ENCODE results near the gene FKBP6.
"Not testable (repeated sequence)": the region's sequence is repeated elsewhere in the genome, so short reads cannot be mapped to it uniquely, and the experiment has no call there.

FKBP6 gene

DNA sequence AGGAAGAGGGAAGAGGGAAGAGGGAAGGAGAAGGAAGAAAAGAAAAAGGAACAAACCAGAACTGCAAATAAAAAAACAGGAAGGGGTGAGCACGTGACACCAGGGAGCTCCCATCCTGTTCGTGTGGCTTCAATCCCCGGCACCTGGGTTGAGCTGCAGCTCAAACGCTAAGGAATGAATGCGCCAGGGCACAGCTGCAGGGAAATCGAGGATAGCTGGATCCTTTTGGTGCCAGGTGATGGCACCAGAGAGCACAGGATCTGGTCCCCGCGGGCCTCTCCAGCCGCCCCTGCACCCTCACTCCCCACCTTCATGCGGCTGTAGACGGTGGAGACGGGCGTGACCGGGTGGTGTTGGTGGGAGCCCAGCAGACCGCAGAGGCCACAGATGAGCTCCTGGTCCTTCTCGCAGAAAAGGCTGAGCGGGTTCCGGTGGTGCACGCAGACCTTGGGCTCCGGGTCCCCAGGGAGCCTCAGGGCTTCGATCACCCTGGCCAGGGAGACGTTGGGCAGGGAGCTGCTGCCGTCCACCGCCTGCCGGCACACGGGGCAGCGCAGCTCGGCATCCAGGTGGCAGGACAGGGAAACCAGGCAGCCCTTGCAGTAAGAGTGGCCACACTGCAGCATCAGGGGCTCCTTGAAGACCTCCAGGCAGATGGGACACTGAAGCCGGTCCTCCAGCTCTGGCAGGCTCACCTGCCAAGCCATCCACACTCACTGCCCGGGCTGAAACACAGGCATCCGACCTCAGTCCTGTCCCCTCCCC is 3.7 kb upstream of the FKBP6 start:
- DNase-seq (ENCODE audit: low spot score) = peak; percentile 27

DNA sequence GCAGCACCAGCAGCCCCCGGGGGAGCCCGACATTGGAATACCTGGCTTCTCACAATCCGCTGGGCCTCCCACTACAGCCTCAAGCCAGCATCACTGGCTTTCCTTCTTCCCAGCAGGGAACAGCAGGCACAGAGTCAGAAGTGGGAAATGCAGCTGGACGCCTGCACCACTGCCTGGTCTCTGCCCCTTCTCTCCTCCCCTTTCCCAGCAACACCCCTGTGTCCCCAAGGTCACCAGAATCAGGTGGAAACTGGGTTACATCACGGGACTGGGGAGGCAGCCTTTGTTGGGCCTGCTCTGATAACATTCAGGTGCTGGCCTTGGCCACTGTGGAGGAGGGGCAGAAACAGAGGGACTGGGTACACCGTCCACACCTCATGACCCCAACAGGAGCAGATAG is 2.5 kb upstream of the FKBP6 start:
- not testable (repeated sequence) for DNase-seq (ENCODE audit: low spot score)

GRCh38 chr7:73327449-73327848 is 512 bp upstream of the FKBP6 start:
- not testable (repeated sequence) for DNase-seq (ENCODE audit: low spot score)

DNA sequence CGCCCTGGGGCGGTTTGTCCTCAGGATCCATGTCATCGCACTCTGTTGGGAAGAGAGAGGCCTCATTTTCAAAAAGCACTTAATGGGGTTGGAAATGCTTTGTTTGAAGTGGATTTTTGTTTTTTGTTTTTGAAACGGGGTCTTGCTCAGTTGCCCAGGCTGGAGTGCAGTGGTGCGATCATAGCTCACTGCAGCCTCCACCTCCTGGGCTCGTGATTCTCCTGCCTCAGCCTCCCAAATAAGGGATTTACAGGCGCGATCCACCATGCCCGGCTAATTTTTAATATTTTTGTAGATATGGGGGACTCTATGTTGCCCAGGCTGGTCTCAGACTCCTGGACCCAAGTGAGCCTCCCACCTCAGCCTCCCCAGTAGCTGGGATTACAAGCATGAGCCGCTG is 735 bp downstream of the FKBP6 start:
- DNase-seq (ENCODE audit: low spot score) = no peak

DNA sequence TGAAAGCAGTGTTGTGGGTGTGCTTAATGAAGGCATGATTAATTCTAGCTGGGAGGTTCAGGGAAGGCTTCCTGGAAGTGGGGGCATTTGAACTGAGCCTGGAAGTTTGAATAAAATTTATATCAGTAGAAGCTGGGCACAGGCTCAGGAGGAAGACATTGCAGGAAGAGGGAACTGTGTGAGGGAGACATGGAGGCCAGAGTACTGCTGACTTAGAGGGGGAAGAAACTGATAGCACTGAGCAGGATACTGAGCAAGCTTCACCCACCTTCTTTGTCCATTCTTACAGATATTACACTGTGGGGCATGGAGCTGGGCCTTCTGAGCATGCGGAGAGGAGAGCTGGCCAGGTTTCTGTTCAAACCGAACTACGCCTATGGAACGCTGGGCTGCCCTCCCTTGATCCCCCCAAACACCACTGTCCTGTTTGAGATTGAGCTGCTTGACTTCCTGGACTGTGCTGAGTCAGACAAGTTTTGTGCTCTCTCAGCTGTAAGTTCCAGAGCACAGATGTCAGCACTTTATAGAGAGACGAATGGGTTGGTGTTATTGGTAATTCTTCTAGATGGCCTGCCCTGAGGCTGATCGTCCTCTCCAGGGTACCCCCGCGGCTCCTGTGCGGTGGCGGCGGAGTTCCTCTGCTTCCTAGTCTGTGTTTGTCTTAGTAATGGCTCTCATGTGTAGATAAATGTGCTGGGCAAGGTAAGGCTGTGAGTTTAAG is 2.1 kb downstream of the FKBP6 start:
- DNase-seq (ENCODE audit: low spot score) = no peak

DNA sequence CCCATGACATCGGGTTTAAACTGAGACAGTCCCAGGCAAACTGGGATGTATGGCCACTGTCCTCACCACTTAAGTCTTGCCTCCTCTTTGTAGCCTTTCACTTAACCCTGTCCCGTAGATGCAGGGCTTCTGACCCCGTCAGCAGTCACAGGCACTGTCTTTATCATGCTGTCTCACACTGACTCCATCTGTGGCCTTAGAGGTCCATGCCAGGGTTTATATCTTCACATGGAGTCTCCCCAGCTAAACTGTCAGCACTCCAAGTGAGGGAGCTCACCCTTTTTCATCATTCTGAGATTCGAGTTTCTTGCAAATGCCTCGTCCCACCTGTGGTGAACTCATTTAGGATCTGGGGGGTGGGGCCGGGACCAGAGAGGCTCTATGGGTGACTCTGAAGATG is 2.8 kb downstream of the FKBP6 start:
- DNase-seq (ENCODE audit: low spot score) = no peak

DNA sequence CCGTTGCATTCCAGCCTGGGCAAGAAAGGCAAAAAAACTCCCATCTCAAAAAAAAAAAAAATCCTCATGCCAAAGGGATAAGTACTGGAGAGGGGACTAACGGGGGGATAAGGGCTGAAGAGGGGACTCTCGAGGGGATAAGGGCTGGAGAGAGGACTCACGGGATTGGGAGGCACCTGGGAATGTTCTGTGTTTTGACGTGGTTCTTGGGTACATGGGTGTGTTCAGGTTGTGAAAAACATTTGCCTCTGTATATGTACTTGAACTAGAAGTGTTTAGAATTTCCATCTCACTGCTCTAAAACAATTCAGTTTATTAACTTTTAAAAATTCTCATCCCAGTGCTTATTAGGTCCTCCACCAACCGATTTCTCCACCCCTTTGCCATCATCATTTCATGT is 4.5 kb downstream of the FKBP6 start:
- DNase-seq (ENCODE audit: low spot score) = no peak

DNA sequence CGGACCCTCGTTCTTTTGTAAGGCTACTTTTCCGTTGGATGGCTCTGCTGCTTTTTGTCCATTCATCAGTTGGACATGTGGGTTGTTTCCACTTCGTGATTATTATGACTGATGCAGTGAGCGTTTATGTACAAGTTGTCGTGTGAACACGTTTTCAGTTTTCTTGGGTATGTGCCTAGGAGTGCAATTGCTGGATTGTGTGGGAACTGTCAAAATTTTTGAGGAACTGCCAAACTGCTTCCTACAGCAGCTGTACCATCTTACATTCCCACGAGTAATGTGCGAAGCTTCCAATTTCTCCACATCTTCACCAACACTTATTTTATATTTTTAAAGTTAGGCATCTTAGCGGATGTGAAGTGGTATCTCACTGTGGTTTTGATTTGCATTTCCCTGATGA is 10.4 kb downstream of the FKBP6 start:
- no peak for DNase-seq (ENCODE audit: low spot score)

DNA sequence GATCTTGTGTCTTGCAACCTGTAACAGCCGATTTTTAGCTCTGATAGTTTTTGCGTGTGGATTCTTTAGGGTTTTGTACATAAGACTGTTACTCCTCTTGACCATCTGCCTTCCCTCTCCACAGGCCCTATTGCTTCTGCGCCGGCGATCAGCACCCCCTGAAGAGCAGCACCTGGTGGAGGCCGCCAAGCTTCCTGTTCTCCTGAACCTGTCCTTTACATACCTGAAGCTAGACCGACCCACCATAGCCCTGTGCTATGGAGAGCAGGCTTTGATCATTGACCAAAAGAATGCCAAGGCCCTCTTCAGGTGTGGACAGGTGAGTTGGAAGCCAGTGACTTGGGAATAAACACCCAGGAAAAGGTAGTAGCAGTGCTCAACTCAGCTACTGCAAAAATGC is 12.6 kb downstream of the FKBP6 start:
- DNase-seq (ENCODE audit: low spot score) = no peak

- DNase-seq (ENCODE audit: low spot score) = no peak
Measured at GRCh38 chr7:73341877-73342276, 13.9 kb downstream of the FKBP6 start.

DNA sequence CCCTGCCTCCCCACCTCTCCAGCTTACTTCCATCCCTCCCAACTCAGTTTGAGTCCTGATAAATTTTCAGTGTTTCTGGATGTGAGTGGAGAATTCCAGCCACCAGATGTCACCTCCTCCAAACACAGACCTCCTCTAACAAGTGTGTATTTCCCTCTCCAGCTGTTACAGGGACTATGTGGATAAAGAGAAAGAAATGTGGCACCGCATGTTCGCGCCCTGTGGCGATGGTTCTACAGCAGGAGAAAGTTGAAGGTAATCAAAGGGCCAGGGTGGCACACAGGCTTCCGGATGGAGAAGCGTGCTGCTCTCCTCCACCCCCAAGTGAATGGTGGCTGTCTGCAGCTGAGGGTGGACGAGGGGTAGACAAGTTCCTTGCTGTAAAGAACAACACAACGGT is 14.7 kb downstream of the FKBP6 start:
- DNase-seq (ENCODE audit: low spot score) = no peak

- no peak for DNase-seq (ENCODE audit: low spot score)
Measured at GRCh38 chr7:73343671-73344380, 15.9 kb downstream of the FKBP6 start.

DNA sequence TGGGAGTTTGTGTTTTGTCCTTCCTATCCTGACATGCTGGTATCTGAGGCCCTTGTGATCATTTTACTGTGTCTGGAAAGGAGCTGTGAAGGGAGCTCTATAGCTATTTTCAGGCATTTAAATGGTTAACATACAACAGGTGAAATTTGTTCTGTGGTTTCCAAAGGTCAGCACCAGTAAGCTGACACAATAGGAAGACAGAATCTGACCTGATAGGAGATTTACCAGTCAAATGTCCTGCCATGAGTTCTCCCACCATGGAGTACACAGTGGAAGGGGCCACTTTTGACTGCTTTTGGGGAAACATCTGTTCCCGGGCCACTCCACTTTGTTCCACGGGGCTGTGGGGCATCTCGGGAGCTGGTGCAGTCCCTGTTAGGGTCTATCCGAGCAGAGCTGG is 17.6 kb downstream of the FKBP6 start:
- no peak for DNase-seq (ENCODE audit: low spot score)

DNA sequence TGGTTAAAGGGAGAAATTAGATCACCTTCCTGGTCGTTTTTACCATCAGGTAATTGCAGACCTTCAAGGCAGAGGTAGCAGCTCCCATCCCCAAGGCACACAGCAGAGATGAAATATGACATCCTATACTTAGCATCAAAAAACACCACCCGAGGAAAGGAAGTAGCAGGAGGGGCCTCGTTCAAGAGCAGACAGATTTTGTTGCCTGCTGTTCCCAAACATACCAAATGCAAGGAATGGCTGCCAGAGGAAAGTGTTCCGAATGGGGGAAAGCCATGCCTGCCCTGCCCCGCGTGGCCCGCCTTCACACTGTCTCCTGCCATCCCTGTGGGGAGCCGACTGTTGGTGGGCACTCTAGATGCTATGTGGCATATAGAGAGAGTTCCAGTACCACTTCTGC is 18.0 kb downstream of the FKBP6 start:
- no peak for DNase-seq (ENCODE audit: low spot score)

DNA sequence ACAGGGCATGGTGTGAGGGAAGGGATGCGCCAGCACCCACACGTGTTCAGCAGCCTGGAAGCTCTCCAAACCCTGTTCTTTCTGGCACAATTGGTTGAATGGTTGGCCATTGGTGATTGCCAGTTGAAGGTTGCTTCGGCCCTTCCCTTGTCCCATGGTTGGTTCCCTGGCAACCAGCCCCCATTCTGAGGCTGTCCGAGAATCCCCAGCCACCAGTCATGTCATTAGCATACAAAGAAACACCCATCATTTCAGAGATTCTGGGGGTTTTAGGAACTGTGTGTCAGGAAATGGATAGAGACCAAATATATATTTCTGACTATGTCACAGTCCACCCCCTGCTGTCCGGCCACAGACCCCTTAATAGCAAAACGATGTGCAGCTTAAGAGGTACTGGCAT is 21.8 kb downstream of the FKBP6 start:
- DNase-seq (ENCODE audit: low spot score) = no peak

GRCh38 chr7:73350306-73351068 is 22.5 kb downstream of the FKBP6 start:
- no peak for DNase-seq (ENCODE audit: low spot score)

DNA sequence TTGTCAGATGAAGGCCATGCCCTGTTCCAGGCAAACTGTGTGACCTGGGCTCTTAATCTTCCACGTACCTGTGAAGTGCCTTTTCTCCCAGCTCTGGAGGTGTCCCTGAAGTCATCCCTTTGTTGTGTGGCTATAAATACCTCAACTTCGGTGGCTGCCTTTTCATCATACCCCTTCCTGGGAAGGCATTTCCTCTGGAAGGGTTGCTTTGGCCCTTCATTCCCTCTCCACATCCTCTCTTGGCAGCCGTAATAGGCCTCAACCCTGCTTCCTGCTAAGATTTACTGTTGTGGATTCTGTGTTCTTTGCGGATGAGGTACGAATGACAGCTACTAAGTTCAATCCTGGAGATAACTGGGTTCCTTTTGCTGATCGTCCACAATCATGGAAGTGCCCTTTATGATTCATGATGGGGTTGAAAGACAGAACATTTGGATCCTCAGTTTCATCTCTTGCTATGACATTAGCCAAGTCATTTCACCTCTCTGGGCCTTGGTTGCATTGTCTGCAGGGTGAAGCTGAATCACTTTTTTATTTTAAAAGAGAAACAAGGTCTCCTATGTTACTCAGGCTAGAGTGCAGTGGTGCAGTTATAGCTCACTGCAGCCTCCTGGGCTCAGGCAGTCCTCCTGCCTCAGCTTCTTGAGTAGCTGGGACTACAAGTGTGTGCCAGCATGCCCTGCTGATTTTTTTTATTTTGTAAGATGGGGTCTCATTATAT is 23.6 kb downstream of the FKBP6 start:
- DNase-seq (ENCODE audit: low spot score) = no peak

GRCh38 chr7:73352784-73353183 is 24.8 kb downstream of the FKBP6 start:
- DNase-seq (ENCODE audit: low spot score) = no peak

GRCh38 chr7:73353243-73353642 is 25.3 kb downstream of the FKBP6 start:
- DNase-seq (ENCODE audit: low spot score) = no peak

- DNase-seq (ENCODE audit: low spot score) = no peak
Measured at GRCh38 chr7:73354196-73354595, 26.2 kb downstream of the FKBP6 start.

- no peak for DNase-seq (ENCODE audit: low spot score)
Measured at GRCh38 chr7:73354821-73355220, 26.9 kb downstream of the FKBP6 start.

DNA sequence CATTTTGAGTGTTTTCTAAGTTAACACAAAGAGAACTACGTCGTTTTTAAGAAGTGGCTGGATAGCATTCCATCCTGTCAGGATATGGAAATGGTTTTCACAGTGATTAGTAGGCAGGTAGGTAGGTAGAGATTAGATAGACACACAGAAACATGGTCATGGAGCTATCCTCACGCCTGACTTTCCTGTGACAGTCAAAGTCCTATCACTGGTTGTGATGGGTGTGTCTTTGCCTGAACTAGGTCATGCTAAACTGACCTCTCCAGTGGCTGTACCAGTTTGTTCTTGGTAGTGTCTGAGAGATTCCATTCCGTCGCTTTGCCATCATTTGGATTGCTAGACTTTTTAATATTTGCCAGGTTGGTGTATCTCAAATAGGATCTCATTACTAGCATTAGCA is 28.2 kb downstream of the FKBP6 start:
- DNase-seq (ENCODE audit: low spot score) = no peak

Measured in putamen (tissue), 1 donor.